Sigmoid colon (tissue), 7 donors: ENCODE data around the gene SRBD1. TPM values are rescaled to one million over a fixed set of nuclear protein-coding genes. Genes with fewer than 3 reads are reported as not detected.

Experiments used
- DNase-seq: peaks from one replicate; pipeline ENCODE4 v3.0.0-alpha.2; 2019
- H3K27ac ChIP-seq, 4 donors: fragments of 200-600 bp; sonication (generic); one replicate each; pipeline ENCODE4 v1.5.1; 2016 to 2019; ENCODE audit warnings: mild to moderate bottlenecking in 1 of 4
- H3K27me3 ChIP-seq, 3 donors: fragments of 200-600 bp; sonication (generic); one replicate each; pipeline ENCODE4 v1.5.1; 2019; ENCODE audit warnings: mild to moderate bottlenecking in 1 of 3
- H3K36me3 ChIP-seq, 4 donors: fragments of 200-600 bp; sonication (generic); one replicate each; pipeline ENCODE4 v1.5.1; 2016 to 2019
- H3K4me1 ChIP-seq, 4 donors: fragments of 200-600 bp; sonication (generic); one replicate each; pipeline ENCODE4 v1.5.1; 2017 to 2019
- H3K4me3 ChIP-seq, 4 donors: fragments of 200-600 bp; sonication (generic); one replicate each; pipeline ENCODE4 v1.5.1; 2017 to 2019; ENCODE audit warnings: mild to moderate bottlenecking in 2 of 4, moderate library complexity in 1 of 4
- H3K9me3 ChIP-seq, 4 donors: fragments of 200-600 bp in 3 of 4; sonication (generic) in 3 of 4; one replicate each; pipeline versions ENCODE4 v1.5.1 to v1.6.1; 2013 to 2019
- CTCF ChIP-seq, 4 experiments: fragments of 450-650 bp in 3 of 4; fragments of 200-600 bp in 1 of 4; IDR thresholded peaks; one replicate each; pipeline ENCODE4 v1.5.1; 2016 to 2019; ENCODE audit warnings: antibody characterized with exemption in 4 of 4, mild to moderate bottlenecking in 3 of 4, moderate library complexity in 2 of 4
- EP300 ChIP-seq, 4 donors: sonication (generic); formaldehyde crosslinking; IDR thresholded peaks; one replicate each; pipeline ENCODE4 v1.6.1; 2017; ENCODE audit warnings: antibody characterized with exemption in 4 of 4
- POLR2A ChIP-seq, 2 donors: fragments of 450-650 bp; IDR thresholded peaks; one replicate each; pipeline ENCODE4 v1.6.1; 2016; ENCODE audit warnings: antibody characterized with exemption in 2 of 2, mild to moderate bottlenecking in 2 of 2, moderate library complexity in 2 of 2
- POLR2AphosphoS5 ChIP-seq, 4 donors: sonication (generic); formaldehyde crosslinking; IDR thresholded peaks; one replicate each; pipeline ENCODE4 v1.6.1; 2017; ENCODE audit warnings: antibody characterized with exemption in 4 of 4
- WGBS, 2 donors: extraction: QIAGEN DNeasy Blood & Tissue Kit; methylation state at CpG; one replicate each; pipeline ENCODE4 v1.1.7; 2013; 5-methylcytosine and 5-hydroxymethylcytosine counted together
- intact Hi-C: fragments of 100-400 bp; cut with DNase I; formaldehyde crosslinking; loops from one replicate; pipeline ENCODE4 v1.15.1; 2023
- polyA plus RNA-seq, 3 donors: library from polyadenylated mRNA; stranded (reverse); fragments of 200-250 nt; gene quantifications; one replicate each; pipeline ENCODE4 v1.2.3, GENCODE V29; 2013
- total RNA-seq, 4 donors: library from RNA; depleted of rRNA; stranded (reverse); fragments of >200 nt; gene quantifications; one replicate each; pipeline ENCODE4 v1.1.0, GENCODE V29; 2016
- donor health status: healthy with polysubstance abuse.
- donor health status: Bipolar disorder and iron deficiency.
- donor health status: healthy.

The SRBD1 gene
- total and polyA plus RNA-seq, 7 donors: 9.0 to 31.4 (median 16.0) TPM

GRCh38 chr2:45607701-45608100 lies 3.4 kb downstream of the SRBD1 start:
- Histone ChIP-seq H3K4me1 (peaks cover 0 to 14% (median 10%) of the 10 kb centered on the region in 4 donors), H3K27me3 (no peaks in the 10 kb centered on the region), H3K27ac (no peak overlapping the region), H3K36me3 (peaks cover 0 to 17% (median 0%) of the 10 kb centered on the region in 4 donors), H3K4me3 (no peak overlapping the region), H3K9me3 (no peaks in the 10 kb centered on the region)
- no peak for DNase-seq
- TF ChIP-seq CTCF (IDR thresholded peaks at IDR 0.05): no peak
- intact Hi-C loops: no loop called here
- WGBS, 2 donors: 83 to 86% methylated on average over 1 of the region's 1 CpG

GRCh38 chr2:45606796-45607195 lies 4.3 kb downstream of the SRBD1 start:
- no peak for TF ChIP-seq POLR2A (IDR thresholded peaks at IDR 0.05)
- TF ChIP-seq EP300 (IDR thresholded peaks at IDR 0.05): no peak
- Histone ChIP-seq H3K27me3 (no peaks in the 10 kb centered on the region), H3K9me3 (no peaks in the 10 kb centered on the region), H3K27ac (no peak overlapping the region), H3K4me1 (peaks cover 0 to 13% (median 10%) of the 10 kb centered on the region in 4 donors), H3K36me3 (peaks cover 0 to 21% (median under 1%) of the 10 kb centered on the region in 4 donors), H3K4me3 (no peak overlapping the region)
- WGBS, 2 donors: 73 to 94% methylated on average over 1 of the region's 1 CpG
- intact Hi-C loops: no loop called here
- DNase-seq: no peak

GRCh38 chr2:45605116-45605515 lies 6.0 kb downstream of the SRBD1 start:
- no peak for DNase-seq
- 94 to 99% methylated on average over 2 of the region's 2 CpGs for WGBS, 2 donors
- H3K4me1 ChIP-seq: peaks cover 0 to 5% (median 4%) of the 10 kb centered on the region in 4 donors
- TF ChIP-seq POLR2A (IDR thresholded peaks at IDR 0.05): no peak
- no peak for TF ChIP-seq POLR2AphosphoS5 (IDR thresholded peaks at IDR 0.05)
- TF ChIP-seq CTCF (IDR thresholded peaks at IDR 0.05): no peak
- TF ChIP-seq EP300 (IDR thresholded peaks at IDR 0.05): no peak
- intact Hi-C loops: no loop called here
- H3K36me3 ChIP-seq: peaks cover 0 to 38% (median 7%) of the 10 kb centered on the region in 4 donors
- H3K27ac ChIP-seq: no peak overlapping the region
- H3K27me3 ChIP-seq: no peaks in the 10 kb centered on the region
- no peak overlapping the region for H3K4me3 ChIP-seq
- H3K9me3 ChIP-seq: no peaks in the 10 kb centered on the region

GRCh38 chr2:45602624-45603023 lies 8.4 kb downstream of the SRBD1 start:
- intact Hi-C loops: no loop called here

GRCh38 chr2:45598545-45598944 lies 12.5 kb downstream of the SRBD1 start:
- no peak overlapping the region for H3K4me3 ChIP-seq
- no peak overlapping the region for H3K27ac ChIP-seq
- WGBS, 2 donors: 90 to 91% methylated on average over 4 of the region's 4 CpGs
- H3K9me3 ChIP-seq: no peaks in the 10 kb centered on the region
- TF ChIP-seq EP300 (IDR thresholded peaks at IDR 0.05) (no peak), POLR2AphosphoS5 (IDR thresholded peaks at IDR 0.05) (no peak), CTCF (IDR thresholded peaks at IDR 0.05) (no peak)
- peaks cover 0 to 5% (median 0%) of the 10 kb centered on the region in 4 donors for H3K4me1 ChIP-seq
- H3K36me3 ChIP-seq: peaks cover 3 to 53% (median 16%) of the 10 kb centered on the region in 4 donors
- DNase-seq: no peak
- no peaks in the 10 kb centered on the region for H3K27me3 ChIP-seq
- intact Hi-C loops: no loop called here

More at GRCh38 chr2:45602624-45603023, 8.4 kb downstream of the SRBD1 start:
- no peak for DNase-seq
- Histone ChIP-seq H3K27me3 (no peaks in the 10 kb centered on the region), H3K4me3 (no peak overlapping the region), H3K36me3 (peaks cover 3 to 63% (median 15%) of the 10 kb centered on the region in 4 donors), H3K4me1 (no peaks in the 10 kb centered on the region), H3K9me3 (no peaks in the 10 kb centered on the region), H3K27ac (no peak overlapping the region)
- TF ChIP-seq POLR2AphosphoS5 (IDR thresholded peaks at IDR 0.05) (no peak), EP300 (IDR thresholded peaks at IDR 0.05) (no peak), POLR2A (IDR thresholded peaks at IDR 0.05) (no peak), CTCF (IDR thresholded peaks at IDR 0.05) (no peak)
- 96 to 98% methylated on average over 2 of the region's 2 CpGs for WGBS, 2 donors
